IMR-90 (cell line): ENCODE measurements around the gene DNAJC30. TPM values are rescaled to one million over a fixed set of nuclear protein-coding genes. Genes with fewer than 3 reads are reported as not detected.

Experiments
- ATAC-seq: fragments of 200-7000 bp; cut with Tn5 transposase; 2 replicates; pipeline ENCODE4 v1.9.1; 2020; ENCODE audit warnings: low read depth, mild to moderate bottlenecking, moderate library complexity
- BruUV-seq: library from RNA; stranded (reverse); fragments of 400-500 nt; replicated peaks from 2 replicates; lab custom pipeline; 2021; lab: Mats Ljungman, UMichigan
- CTCF ChIA-PET: fragments of 300-600 bp; formaldehyde crosslinking; extraction: SDS; loops from one replicate; lab custom pipeline; 2021; ENCODE audit warnings: antibody characterized with exemption; lab: Yijun Ruan, JAX
- POLR2A ChIA-PET: fragments of 300-600 bp; sonication (Branson Sonifier 250); formaldehyde crosslinking; loops from one replicate; lab custom pipeline; 2022; ENCODE audit warnings: antibody characterized with exemption; ENCODE audit not compliant: unreplicated experiment; lab: Charles Lee
- DNase-seq: peaks from one replicate; pipeline ENCODE4 v3.0.0; 2013
- H2AFZ ChIP-seq: replicated peaks from 2 replicates; pipeline ENCODE3; 2013; ENCODE audit warnings: low read length, mild to moderate bottlenecking; ENCODE audit not compliant: poor library complexity
- H2AK5ac ChIP-seq: 2 replicates; pipeline ENCODE4 v1.6.1; 2013; ENCODE audit warnings: low read depth, low read length, inconsistent platforms
- H2AK9ac ChIP-seq: replicated peaks from 2 replicates; pipeline ENCODE3; 2013; ENCODE audit warnings: mild to moderate bottlenecking, low read depth, low read length, moderate library complexity; ENCODE audit not compliant: poor library complexity
- H2BK120ac ChIP-seq: 2 replicates; pipeline ENCODE4 v1.6.1; 2013; ENCODE audit warnings: low read depth, low read length, inconsistent platforms
- H2BK15ac ChIP-seq: 3 replicates; pipeline ENCODE4 v1.6.1; 2013; ENCODE audit warnings: low read depth, low read length, inconsistent platforms
- H2BK20ac ChIP-seq: 2 replicates; pipeline ENCODE4 v1.6.1; 2013; ENCODE audit warnings: low read depth, mild to moderate bottlenecking, inconsistent platforms, low read length, moderate library complexity
- H2BK5ac ChIP-seq: 2 replicates; pipeline ENCODE4 v1.6.1; 2013; ENCODE audit warnings: mild to moderate bottlenecking, low read depth, low read length, inconsistent platforms; ENCODE audit not compliant: poor library complexity, severe bottlenecking
- H3K14ac ChIP-seq: replicated peaks from 2 replicates; pipeline ENCODE4 v1.6.1; 2013; ENCODE audit warnings: low read depth, low read length, inconsistent platforms
- H3K18ac ChIP-seq: 2 replicates; pipeline ENCODE4 v1.6.1; 2013; ENCODE audit warnings: low read depth, low read length, control low read depth
- H3K23ac ChIP-seq: 2 replicates; pipeline ENCODE4 v1.6.1; 2013; ENCODE audit warnings: low read depth, low read length, inconsistent platforms
- H3K27ac ChIP-seq: 2 replicates; pipeline ENCODE4 v1.5.1; 2013; ENCODE audit warnings: mild to moderate bottlenecking, control low read depth, low read length; ENCODE audit not compliant: insufficient read depth
- H3K27me3 ChIP-seq: 2 replicates; pipeline ENCODE4 v1.6.1; 2013; ENCODE audit warnings: low read length; ENCODE audit not compliant: control insufficient read depth, insufficient read depth
- H3K36me3 ChIP-seq: 2 replicates; pipeline ENCODE4 v1.6.1; 2013; ENCODE audit warnings: low read length, mixed read lengths; ENCODE audit not compliant: control insufficient read depth, insufficient read depth
- H3K4ac ChIP-seq: 2 replicates; pipeline ENCODE4 v1.6.1; 2013; ENCODE audit warnings: low read depth, low read length, inconsistent platforms
- H3K4me1 ChIP-seq: 2 replicates; pipeline ENCODE4 v1.6.1; 2013; ENCODE audit warnings: low read length, mixed read lengths; ENCODE audit not compliant: control insufficient read depth, insufficient read depth
- H3K4me2 ChIP-seq: 2 replicates; pipeline ENCODE4 v1.6.1; 2013; ENCODE audit warnings: low read depth, mild to moderate bottlenecking, control low read depth, low read length, moderate library complexity
- H3K4me3 ChIP-seq: 2 replicates; pipeline ENCODE4 v1.5.1; 2013; ENCODE audit warnings: low read depth, mild to moderate bottlenecking, control low read depth, low read length, moderate library complexity; ENCODE audit not compliant: insufficient read depth
- H3K56ac ChIP-seq: 2 replicates; pipeline ENCODE4 v1.6.1; 2013; ENCODE audit warnings: low read length, inconsistent platforms; ENCODE audit not compliant: insufficient read depth; ENCODE audit errors: extremely low read depth
- H3K79me1 ChIP-seq, 2 experiments: 2 replicates each; pipeline ENCODE4 v1.6.1; 2013; ENCODE audit warnings: low read length in 2 of 2, inconsistent platforms in 1 of 2, low read depth in 1 of 2
- H3K9ac ChIP-seq: 2 replicates; pipeline ENCODE4 v1.6.1; 2013; ENCODE audit warnings: low read depth, low read length, control low read depth
- H3K9me1 ChIP-seq: 2 replicates; pipeline ENCODE4 v1.6.1; 2013; ENCODE audit warnings: low read length, inconsistent platforms; ENCODE audit not compliant: insufficient read depth
- H3K9me3 ChIP-seq: 2 replicates; pipeline ENCODE4 v1.6.1; 2013; ENCODE audit warnings: low read length; ENCODE audit not compliant: control insufficient read depth, insufficient read depth
- H4K20me1 ChIP-seq: 2 replicates; pipeline ENCODE4 v1.6.1; 2013; ENCODE audit warnings: low read length, inconsistent platforms; ENCODE audit not compliant: insufficient read depth
- H4K5ac ChIP-seq: 2 replicates; pipeline ENCODE4 v1.6.1; 2013; ENCODE audit warnings: mild to moderate bottlenecking, low read depth, low read length, control low read depth
- H4K8ac ChIP-seq, 2 experiments: 2 replicates each; pipeline ENCODE4 v1.6.1; 2013; ENCODE audit warnings: low read depth in 2 of 2, low read length in 2 of 2, control low read depth in 1 of 2, inconsistent platforms in 1 of 2
- H4K91ac ChIP-seq: 2 replicates; pipeline ENCODE4 v1.6.1; 2013; ENCODE audit warnings: low read depth, low read length, inconsistent platforms; ENCODE audit not compliant: insufficient read depth
- BHLHE40 ChIP-seq: fragments of 150-350 bp; IDR thresholded peaks from 2 replicates; pipeline ENCODE4 v1.6.1; 2016; ENCODE audit warnings: mild to moderate bottlenecking, low read depth, low read length
- CEBPB ChIP-seq: IDR thresholded peaks from 2 replicates; pipeline ENCODE4 v1.6.1; 2012; ENCODE audit warnings: low read depth, low read length, improper control_type of control experiment
- CHD1 ChIP-seq: IDR thresholded peaks from 2 replicates; pipeline ENCODE4 v1.6.1; 2012; ENCODE audit warnings: low read depth, low read length, improper control_type of control experiment
- CTCF ChIP-seq: conservative IDR thresholded peaks from 2 replicates; pipeline ENCODE4 v1.5.1; 2012; ENCODE audit warnings: mild to moderate bottlenecking, low read depth, low read length, improper control_type of control experiment
- FOS ChIP-seq: fragments of 150-350 bp; IDR thresholded peaks from 2 replicates; pipeline ENCODE4 v1.6.1; 2016; ENCODE audit warnings: low read depth, low read length
- MAFK ChIP-seq: IDR thresholded peaks from 2 replicates; pipeline ENCODE4 v1.6.1; 2012; ENCODE audit warnings: low read depth, low read length, improper control_type of control experiment
- MAZ ChIP-seq: IDR thresholded peaks from 2 replicates; pipeline ENCODE4 v1.6.1; 2012; ENCODE audit warnings: low read depth, mild to moderate bottlenecking, low read length, improper control_type of control experiment, moderate library complexity, borderline replicate concordance
- MXI1 ChIP-seq: IDR thresholded peaks from 2 replicates; pipeline ENCODE4 v1.6.1; 2012; ENCODE audit warnings: low read depth, mild to moderate bottlenecking, low read length, moderate library complexity, borderline replicate concordance
- NFE2L2 ChIP-seq: fragments of 150-350 bp; IDR thresholded peaks from 2 replicates; pipeline ENCODE4 v1.6.1; 2016; ENCODE audit warnings: low read depth, mild to moderate bottlenecking, low read length
- POLR2A ChIP-seq: IDR thresholded peaks from 2 replicates; pipeline ENCODE4 v1.6.1; 2012; ENCODE audit warnings: mild to moderate bottlenecking, low read depth, low read length
- RAD21 ChIP-seq: IDR thresholded peaks from 2 replicates; pipeline ENCODE4 v1.6.1; 2012; ENCODE audit warnings: low read length, improper control_type of control experiment
- RCOR1 ChIP-seq: IDR thresholded peaks from 2 replicates; pipeline ENCODE4 v1.6.1; 2012; ENCODE audit warnings: mild to moderate bottlenecking, low read length, improper control_type of control experiment; ENCODE audit not compliant: insufficient replicate concordance
- RFX5 ChIP-seq: IDR thresholded peaks from 2 replicates; pipeline ENCODE4 v1.8.0; 2012; ENCODE audit warnings: low read depth, mild to moderate bottlenecking, low read length, moderate library complexity
- SMC3 ChIP-seq: fragments of 150-350 bp; IDR thresholded peaks from 2 replicates; pipeline ENCODE4 v1.6.1; 2016; ENCODE audit warnings: low read depth, mild to moderate bottlenecking, antibody characterized with exemption, low read length, moderate library complexity
- USF2 ChIP-seq: fragments of 150-350 bp; IDR thresholded peaks from 2 replicates; pipeline ENCODE4 v1.6.1; 2017; ENCODE audit warnings: mild to moderate bottlenecking, antibody characterized with exemption, low read length, low read depth
- WGBS, 2 experiments: methylation state at CpG; one replicate each; pipeline versions ENCODE4 v1.1.5 to v1.1.7; 2013; ENCODE audit warnings: missing lambda C conversion rate in 2 of 2; ENCODE audit not compliant: insufficient read length in 1 of 2; ENCODE audit errors: extremely low coverage in 2 of 2; 5-methylcytosine and 5-hydroxymethylcytosine counted together
- dilution Hi-C: fragments of 300-500 bp; cut with HindIII; formaldehyde crosslinking; loops from one replicate; pipeline ENCODE4 v1.14.3; 2018; ENCODE audit warnings: low sequenced_read_pairs; ENCODE audit not compliant: unreplicated experiment
- in situ Hi-C: fragments of 300-500 bp; cut with MboI; formaldehyde crosslinking; loops from 3 replicates; pipeline ENCODE4 v1.14.3; 2019; ENCODE audit warnings: low sequenced_read_pairs, inconsistent platforms, mixed read lengths
- intact Hi-C: fragments of 100-400 bp; cut with micrococcal nuclease; formaldehyde crosslinking; loops from 2 replicates; pipeline ENCODE4 v1.10.0; 2022
- polyA plus RNA-seq, 3 experiments: library from polyadenylated mRNA; depleted of rRNA; stranded (reverse); fragments of >200 nt; gene quantifications; 2 replicates each; pipeline ENCODE4 v1.2.3, GENCODE V29; 2012; ENCODE audit warnings: low replicate concordance in 1 of 3
- total RNA-seq: library from RNA; depleted of rRNA; stranded (reverse); fragments of >200 nt; gene quantifications from 2 replicates; pipeline ENCODE4 v1.2.3, GENCODE V29; 2012

DNAJC30 gene
- total and polyA plus RNA-seq, 2 of the 4 experiments (the other 2 are of a cell fraction) = 1.6 to 9.0 TPM

- peak overlapping the region; percentile 7; the same call in 1 of the 2 replicates for H2BK120ac ChIP-seq
- peaks cover 22 to 73% of the 10 kb centered on the region in 2 experiments for H3K79me1 ChIP-seq
- CTCF ChIA-PET = interaction anchor here (0.9 kb wide), 1 partner anchor 13 kb away, joined by 3 read pairs; no protein-coding TSS in a partner anchor
- H3K9me1 ChIP-seq = peaks cover 21% of the 10 kb centered on the region
- no TSS peak for BruUV-seq
- no peak overlapping the region for H2BK15ac ChIP-seq
- no peak overlapping the region for H3K23ac ChIP-seq
- H3K4me1 ChIP-seq = peaks cover 28% of the 10 kb centered on the region
- peak overlapping the region; percentile 58 for H2AK5ac ChIP-seq
- no peak overlapping the region; the same call in 1 of the 2 replicates for H2BK20ac ChIP-seq
- 0 out of 2 replicates have a peak overlapping the region, but pooled peaks have one; percentile 1 for H4K91ac ChIP-seq
- no peak overlapping the region for H3K56ac ChIP-seq
- intact Hi-C loops = loop anchor here (5.0 kb wide), 2 partner anchors 33 to 48 kb away; partner anchors contain the start of genes BUD23, DNAJC30 and VPS37D
- no peak overlapping the region for H3K4me3 ChIP-seq
- H3K14ac ChIP-seq = no peak overlapping the region; the same call in 1 of the 2 replicates
- H3K9ac ChIP-seq = no peak overlapping the region
- peaks cover 74% of the 10 kb centered on the region for H4K20me1 ChIP-seq
- peak overlapping the region; percentile 51; the same call in 1 of the 2 replicates for H3K4ac ChIP-seq
- peak overlapping the region; percentile 59 for H3K4me2 ChIP-seq
- H3K36me3 ChIP-seq = peaks cover 2% of the 10 kb centered on the region; the same call in 1 of the 2 replicates
- peak overlapping the region; percentile 20 for H3K27ac ChIP-seq
- ATAC-seq = peak; percentile 80
- no peaks in the 10 kb centered on the region for H3K27me3 ChIP-seq
- peak; percentile 98 for DNase-seq
- no peak overlapping the region for H4K5ac ChIP-seq
- 96% methylated on average over 4 of the region's 16 CpGs; no CpG with 5 or more reads in 1 of the 2 experiments for WGBS, 2 experiments
- H4K8ac ChIP-seq = peak overlapping the region in 1 of 2 experiments; percentile 54; a peak in 1 of 4 replicates
- no peak overlapping the region for H2AFZ ChIP-seq
- H3K18ac ChIP-seq = no peak overlapping the region
- no peaks in the 10 kb centered on the region for H3K9me3 ChIP-seq
- POLR2A ChIA-PET = no interaction called here
- dilution Hi-C loops = no loop called here
- peak overlapping the region; percentile 55 for H2BK5ac ChIP-seq
- H2AK9ac ChIP-seq = peak overlapping the region; percentile 26
- in situ Hi-C loops = no loop called here
- TF ChIP-seq RCOR1 (peak; percentile 95), CEBPB (peak; percentile 66), BHLHE40 (peak; percentile 70), CTCF (no peak), RFX5 (no peak), MAZ (peak; percentile 76; the same call in 1 of the 2 replicates), CHD1 (0 out of 2 replicates have a peak, but pooled peaks have one; percentile 63), MXI1 (no peak), SMC3 (0 out of 2 replicates have a peak, but pooled peaks have one; percentile 12), RAD21 (no peak), FOS (peak; percentile 92), NFE2L2 (peak; percentile 79), USF2 (no peak), MAFK (peak; percentile 68), POLR2A (peak; percentile 28; the same call in 1 of the 2 replicates)
Observed at GRCh38 chr7:73715648-73716317, 32.5 kb upstream of the DNAJC30 start.
